Bone marrow (tissue), 2 donors: ENCODE measurements around the gene DHX34.
A peak's percentile ranks its signal among the peaks of the same experiment; 100 is the strongest.
"Not testable (repeated sequence)": the region's sequence is repeated elsewhere in the genome, so short reads cannot be mapped to it uniquely, and the experiment has no call there.

Experiments
- DNase-seq, 2 donors: peaks; one replicate each; lab custom pipeline; 2025; lab: John Stamatoyannopoulos, UW

DHX34 gene

GRCh38 chr19:47370045-47370611 is 21.0 kb downstream of the DHX34 start:
- peak; percentile 61 to 67 for DNase-seq

DNA sequence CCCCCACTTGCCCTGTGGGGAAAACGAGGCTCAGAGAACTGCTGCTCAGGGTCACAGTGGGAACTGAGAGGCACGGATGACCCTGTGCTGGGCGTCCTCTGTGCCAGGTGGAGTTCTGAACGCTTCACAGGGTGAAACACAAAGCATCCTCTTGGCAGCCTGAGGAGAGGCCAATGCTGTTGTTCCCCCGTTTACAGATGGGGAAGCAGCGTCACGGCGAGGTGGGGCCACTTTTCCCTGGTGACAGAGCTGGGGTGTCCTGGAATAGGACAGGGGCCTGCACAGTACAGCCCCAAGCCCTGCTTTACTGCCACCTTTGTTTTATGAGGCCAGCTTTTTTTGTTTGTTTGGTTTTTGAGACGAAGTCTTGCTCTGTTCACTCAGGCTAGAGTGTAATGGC is 22.1 kb downstream of the DHX34 start:
- DNase-seq = no peak

- DNase-seq = no peak
These were observed 23.5 kb downstream of the DHX34 start for GRCh38 chr19:47372603-47373002.

DNA sequence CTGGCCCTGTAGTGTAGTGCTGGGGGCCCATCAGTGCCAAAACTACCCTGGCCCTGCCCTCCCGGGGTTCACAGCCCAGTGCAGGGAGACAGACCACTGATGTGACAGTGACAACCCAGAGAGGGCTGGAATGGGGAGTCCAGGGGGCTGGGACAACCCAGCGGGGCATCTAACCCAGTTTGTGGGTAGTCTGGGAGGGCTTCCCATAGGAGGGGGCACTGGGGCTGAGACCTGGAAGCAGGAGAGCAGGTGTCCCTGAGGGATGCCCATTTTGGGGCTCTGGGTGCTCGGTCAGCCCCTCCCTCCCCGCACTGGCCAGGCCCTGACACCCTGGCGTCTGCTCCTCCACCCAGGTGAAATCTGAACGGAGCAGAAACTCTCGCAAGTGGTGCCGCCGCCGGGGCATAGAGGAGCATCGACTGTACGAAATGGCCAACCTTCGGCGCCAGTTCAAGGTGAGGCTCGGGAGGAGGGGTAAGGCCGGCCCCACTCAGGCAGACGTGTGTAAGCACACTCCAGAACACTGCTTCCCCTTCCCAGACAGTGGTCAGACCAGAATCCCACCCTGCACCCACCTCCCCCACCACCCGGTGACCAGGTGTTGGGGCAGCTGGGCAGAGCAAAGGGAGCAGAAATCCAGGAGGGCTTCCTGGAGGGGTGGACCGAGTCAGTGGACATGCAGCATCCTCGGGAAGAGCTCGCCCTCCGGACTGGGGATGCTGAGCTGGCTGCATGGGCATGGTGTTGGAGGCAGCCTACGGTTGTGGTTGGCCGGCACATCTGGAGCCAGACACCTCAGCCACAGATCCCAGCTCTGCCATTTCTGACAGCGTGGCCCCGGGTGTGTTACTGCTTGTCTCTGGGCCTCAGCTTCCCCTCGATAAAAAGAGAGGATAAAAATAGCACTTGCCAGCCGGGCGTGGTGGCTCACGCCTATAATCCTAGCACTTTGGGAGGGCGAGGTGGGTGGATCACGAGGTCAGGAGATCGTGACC is 24.4 kb downstream of the DHX34 start:
- no peak for DNase-seq

GRCh38 chr19:47374876-47375693 is 26.0 kb downstream of the DHX34 start:
- DNase-seq = no peak

DNA sequence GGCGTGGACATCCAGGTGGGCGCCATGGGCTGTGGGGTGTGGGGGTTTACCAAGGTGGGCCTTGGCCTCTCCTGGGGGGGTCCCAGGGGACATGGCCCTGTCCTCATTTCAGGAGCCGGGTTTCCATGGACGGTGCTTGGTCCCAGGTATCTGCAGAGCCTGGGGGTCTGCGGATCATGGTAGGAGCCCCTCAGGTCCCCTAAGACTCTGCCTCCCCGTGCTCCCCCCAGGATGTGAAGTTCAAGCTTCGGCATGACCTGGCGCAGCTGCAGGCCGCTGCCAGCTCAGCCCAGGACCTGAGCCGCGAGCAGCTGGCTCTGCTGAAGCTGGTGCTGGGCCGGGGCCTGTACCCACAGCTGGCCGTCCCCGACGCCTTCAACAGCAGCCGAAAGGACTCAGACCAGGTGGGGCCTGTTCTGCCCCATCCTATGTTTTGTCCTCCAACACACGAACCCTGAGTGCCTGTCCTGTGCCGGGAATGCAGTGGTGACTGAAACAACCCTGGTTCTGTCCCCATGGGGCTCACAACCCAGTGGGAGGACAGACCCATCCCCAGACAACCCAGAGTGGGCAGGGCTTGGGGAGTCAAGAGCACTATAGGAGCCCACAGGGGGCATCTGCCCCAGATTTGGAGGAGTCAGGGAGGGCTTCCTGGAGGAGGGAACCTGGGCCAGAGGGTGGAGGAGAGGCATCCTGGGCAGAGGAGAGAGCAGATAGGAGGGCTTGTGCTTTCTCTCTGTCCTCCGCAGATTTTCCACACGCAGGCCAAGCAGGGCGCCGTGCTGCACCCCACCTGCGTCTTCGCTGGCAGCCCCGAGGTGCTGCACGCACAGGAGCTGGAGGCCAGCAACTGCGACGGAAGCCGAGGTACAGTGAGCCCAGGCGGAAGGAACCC is 26.8 kb downstream of the DHX34 start:
- DNase-seq = no peak

- DNase-seq = no peak
These were observed 27.6 kb downstream of the DHX34 start for GRCh38 chr19:47376589-47377144.

- no peak for DNase-seq
These were observed 28.1 kb downstream of the DHX34 start for GRCh38 chr19:47377208-47377701.

- DNase-seq = no peak
These were observed 28.7 kb downstream of the DHX34 start for GRCh38 chr19:47377801-47378200.

GRCh38 chr19:47378246-47378645 is 29.1 kb downstream of the DHX34 start:
- no peak for DNase-seq

DNA sequence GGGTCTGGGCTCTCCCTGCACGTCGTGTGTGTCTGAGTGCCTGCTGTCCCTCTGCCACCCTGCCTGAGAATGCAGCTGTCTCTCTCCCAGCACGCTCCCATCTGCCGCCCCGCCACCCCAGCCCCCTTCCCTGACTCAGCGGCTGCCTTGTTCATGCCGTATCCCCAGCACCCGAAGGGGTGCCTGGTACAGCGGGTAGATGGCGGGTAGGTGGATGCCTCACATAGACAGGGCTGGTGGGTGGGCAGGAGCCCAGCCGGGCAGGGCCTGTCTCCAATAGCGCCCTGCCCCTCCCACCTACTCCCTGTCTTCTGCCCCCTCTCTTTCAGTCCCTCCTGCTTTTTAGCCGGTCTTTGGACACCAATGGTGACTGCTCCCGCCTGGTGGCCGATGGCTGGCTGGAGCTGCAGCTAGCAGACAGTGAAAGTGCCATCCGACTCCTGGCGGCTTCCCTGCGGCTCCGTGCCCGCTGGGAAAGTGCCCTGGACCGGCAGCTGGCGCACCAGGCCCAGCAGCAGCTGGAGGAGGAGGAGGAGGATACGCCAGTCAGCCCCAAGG is 30.3 kb downstream of the DHX34 start:
- DNase-seq = no peak

DNA sequence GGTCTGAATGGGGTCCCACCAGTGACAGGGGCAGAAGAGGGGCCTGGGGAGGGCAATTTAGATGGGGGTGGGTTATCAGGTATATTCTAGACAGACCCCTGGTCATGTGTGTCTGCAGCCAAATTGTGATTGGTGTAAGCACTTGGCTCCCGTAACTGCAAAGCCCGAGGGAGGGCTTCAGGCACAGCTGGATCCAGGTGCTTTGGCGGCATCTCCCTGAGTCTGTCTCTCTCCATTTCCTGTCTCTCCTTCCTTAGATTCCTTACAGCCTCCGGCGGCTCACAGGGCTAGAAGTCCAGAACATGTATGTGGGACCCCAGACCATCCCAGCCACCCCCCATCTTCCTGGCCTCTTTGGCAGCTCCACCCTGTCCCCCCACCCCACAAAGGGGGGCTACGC is 31.4 kb downstream of the DHX34 start:
- DNase-seq = no peak

DNA sequence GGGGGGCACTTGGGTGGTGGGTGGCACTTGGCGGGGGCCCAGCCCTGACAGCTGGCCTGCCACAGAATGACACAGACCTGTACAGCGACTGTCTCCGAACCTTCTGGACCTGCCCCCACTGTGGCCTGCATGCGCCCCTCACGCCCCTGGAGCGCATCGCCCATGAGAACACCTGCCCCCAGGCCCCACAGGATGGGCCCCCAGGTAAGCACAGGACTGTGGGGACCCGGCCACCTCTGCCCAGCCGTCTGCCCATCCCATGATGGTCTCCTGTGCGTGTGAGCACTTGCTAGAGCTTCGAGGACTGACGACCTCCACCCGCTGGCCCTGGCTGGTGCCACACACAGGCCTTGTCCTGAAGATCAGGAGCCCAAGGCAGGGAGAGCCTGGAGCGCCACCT is 32.0 kb downstream of the DHX34 start:
- no peak for DNase-seq

GRCh38 chr19:47381653-47382279 is 32.7 kb downstream of the DHX34 start:
- DNase-seq = no peak

GRCh38 chr19:47383890-47384289 is 34.8 kb downstream of the DHX34 start:
- not testable (repeated sequence) for DNase-seq

DNA sequence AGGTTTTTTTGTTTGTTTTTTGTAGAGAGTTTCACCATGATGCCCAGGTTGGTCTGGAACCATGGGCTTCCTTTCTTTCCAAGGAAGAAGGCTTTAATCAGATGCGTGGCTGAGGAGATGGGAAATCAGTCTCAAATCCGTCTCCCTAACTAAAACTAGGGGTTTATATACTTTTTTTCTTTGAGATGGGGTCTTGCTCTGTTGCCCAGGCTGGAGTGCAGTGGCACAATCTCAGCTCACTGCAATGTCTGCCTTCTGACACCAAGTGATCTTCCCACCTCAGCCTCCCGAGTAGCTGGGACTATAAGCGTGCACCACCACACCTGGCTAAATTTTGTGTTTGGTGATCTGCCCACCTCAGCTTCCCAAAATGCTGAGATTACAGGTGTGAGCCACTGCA is 35.4 kb downstream of the DHX34 start:
- DNase-seq = not testable (repeated sequence)

- DNase-seq = not testable (repeated sequence)
These were observed 37.5 kb downstream of the DHX34 start for GRCh38 chr19:47386582-47386981.

GRCh38 chr19:47387623-47388022 is 38.5 kb downstream of the DHX34 start:
- not testable (repeated sequence) for DNase-seq

GRCh38 chr19:47388721-47389120 is 39.6 kb downstream of the DHX34 start:
- not testable (repeated sequence) for DNase-seq

DNA sequence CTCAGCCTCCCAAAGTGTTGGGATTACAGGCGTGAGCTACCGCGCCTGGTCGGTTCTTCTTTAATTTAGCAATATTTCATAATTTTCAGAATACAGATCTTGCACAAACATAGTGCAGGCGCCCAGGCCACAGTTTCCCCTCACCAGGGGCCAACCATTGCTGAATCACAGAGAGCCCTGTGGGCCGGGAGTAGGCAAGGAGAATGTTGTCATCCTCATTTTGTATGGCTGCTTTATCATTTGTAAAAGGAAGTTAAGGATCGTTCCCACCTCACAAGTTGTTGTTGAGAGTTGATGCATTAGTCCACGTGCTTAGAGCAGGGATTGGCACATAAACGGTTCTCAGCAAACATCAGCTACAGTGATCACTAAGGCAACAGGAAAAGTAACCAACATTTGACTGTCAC is 40.0 kb downstream of the DHX34 start:
- DNase-seq = peak in 1 of 2 donors; percentile 28
